ENCODE measurements around the gene RIOK2.

The RIOK2 gene

GRCh38 chr5:97131921-97132320 lies 51.1 kb downstream of the RIOK2 start:
- DNase-seq (ENCODE audit: low spot score in 2 of 2), result no peak
- no peaks in the 10 kb centered on the region for H3K9me3 ChIP-seq
- H3K27me3 ChIP-seq (ENCODE audit: low read depth), result no peaks in the 10 kb centered on the region
- in situ Hi-C loops (cut with MboI; ENCODE audit: low sequenced_read_pairs), result no loop called here
- no peaks in the 10 kb centered on the region for H3K4me1 ChIP-seq
- H3K4me3 ChIP-seq, result no peak overlapping the region
- no peaks in the 10 kb centered on the region for H3K36me3 ChIP-seq (replicated peaks)

GRCh38 chr5:97131139-97131710 lies 51.8 kb downstream of the RIOK2 start:
- H3K4me1 ChIP-seq, result no peaks in the 10 kb centered on the region
- DNase-seq (ENCODE audit: low spot score in 2 of 2), result no peak
- no peaks in the 10 kb centered on the region for H3K9me3 ChIP-seq
- no peak overlapping the region for H3K4me3 ChIP-seq
- no peaks in the 10 kb centered on the region for H3K27me3 ChIP-seq (ENCODE audit: low read depth)
- in situ Hi-C loops (cut with MboI; ENCODE audit: low sequenced_read_pairs), result no loop called here
- no peaks in the 10 kb centered on the region for H3K36me3 ChIP-seq (replicated peaks)

GRCh38 chr5:97127727-97128126 lies 55.3 kb downstream of the RIOK2 start:
- Histone ChIP-seq H3K4me3 (no peak overlapping the region), H3K27me3 (ENCODE audit: low read depth) (no peaks in the 10 kb centered on the region), H3K9me3 (no peaks in the 10 kb centered on the region), H3K4me1 (no peaks in the 10 kb centered on the region), H3K36me3 (replicated peaks) (no peaks in the 10 kb centered on the region)
- DNase-seq (ENCODE audit: low spot score in 2 of 2), result no peak
- in situ Hi-C loops (cut with MboI; ENCODE audit: low sequenced_read_pairs), result no loop called here

GRCh38 chr5:97125125-97125683 lies 57.8 kb downstream of the RIOK2 start:
- no peaks in the 10 kb centered on the region for H3K36me3 ChIP-seq (replicated peaks)
- H3K4me1 ChIP-seq, result no peaks in the 10 kb centered on the region
- H3K9me3 ChIP-seq, result no peaks in the 10 kb centered on the region
- DNase-seq (ENCODE audit: low spot score in 2 of 2), result no peak
- in situ Hi-C loops (cut with MboI; ENCODE audit: low sequenced_read_pairs), result no loop called here
- 0 out of 2 replicates have a peak, but pooled peaks cover 2% of the 10 kb centered on the region for H3K27me3 ChIP-seq (ENCODE audit: low read depth)
- H3K4me3 ChIP-seq, result no peak overlapping the region

GRCh38 chr5:97124335-97124734 lies 58.7 kb downstream of the RIOK2 start:
- in situ Hi-C loops (cut with MboI; ENCODE audit: low sequenced_read_pairs), result no loop called here

GRCh38 chr5:97121848-97122247 lies 61.2 kb downstream of the RIOK2 start:
- in situ Hi-C loops (cut with MboI; ENCODE audit: low sequenced_read_pairs), result no loop called here
- H3K4me1 ChIP-seq, result peaks cover 3% of the 10 kb centered on the region
- H3K27me3 ChIP-seq (ENCODE audit: low read depth), result 0 out of 2 replicates have a peak, but pooled peaks cover 2% of the 10 kb centered on the region
- DNase-seq (ENCODE audit: low spot score in 2 of 2), result no peak
- no peaks in the 10 kb centered on the region for H3K36me3 ChIP-seq (replicated peaks)
- H3K9me3 ChIP-seq, result no peaks in the 10 kb centered on the region
- H3K4me3 ChIP-seq, result no peak overlapping the region

More at GRCh38 chr5:97124335-97124734, 58.7 kb downstream of the RIOK2 start:
- Histone ChIP-seq H3K27me3 (ENCODE audit: low read depth) (0 out of 2 replicates have a peak, but pooled peaks cover 2% of the 10 kb centered on the region), H3K4me1 (no peaks in the 10 kb centered on the region), H3K9me3 (no peaks in the 10 kb centered on the region), H3K36me3 (replicated peaks) (no peaks in the 10 kb centered on the region), H3K4me3 (no peak overlapping the region)
- no peak for DNase-seq (ENCODE audit: low spot score in 2 of 2)

- H3K4me3 ChIP-seq, result no peak overlapping the region
- no peak for DNase-seq (ENCODE audit: low spot score in 2 of 2)
- in situ Hi-C loops (cut with MboI; ENCODE audit: low sequenced_read_pairs), result no loop called here
These were observed 62.9 kb downstream of the RIOK2 start for GRCh38 chr5:97120195-97120594.

GRCh38 chr5:97119007-97119390 lies 64.0 kb downstream of the RIOK2 start:
- no peaks in the 10 kb centered on the region for H3K36me3 ChIP-seq (replicated peaks)
- in situ Hi-C loops (cut with MboI; ENCODE audit: low sequenced_read_pairs), result no loop called here

More at GRCh38 chr5:97120195-97120594, 62.9 kb downstream of the RIOK2 start:
- Histone ChIP-seq H3K9me3 (no peaks in the 10 kb centered on the region), H3K4me1 (peaks cover 3% of the 10 kb centered on the region), H3K27me3 (ENCODE audit: low read depth) (0 out of 2 replicates have a peak, but pooled peaks cover 2% of the 10 kb centered on the region), H3K36me3 (replicated peaks) (no peaks in the 10 kb centered on the region)

GRCh38 chr5:97118261-97119006 lies 64.6 kb downstream of the RIOK2 start:
- H3K27me3 ChIP-seq (ENCODE audit: low read depth), result 0 out of 2 replicates have a peak, but pooled peaks cover 2% of the 10 kb centered on the region
- H3K4me3 ChIP-seq, result no peak overlapping the region
- H3K4me1 ChIP-seq, result peaks cover 3% of the 10 kb centered on the region
- no peaks in the 10 kb centered on the region for H3K36me3 ChIP-seq (replicated peaks)
- in situ Hi-C loops (cut with MboI; ENCODE audit: low sequenced_read_pairs), result no loop called here
- DNase-seq (ENCODE audit: low spot score in 2 of 2), result no peak
- H3K9me3 ChIP-seq, result no peaks in the 10 kb centered on the region

More at GRCh38 chr5:97119007-97119390, 64.0 kb downstream of the RIOK2 start:
- Histone ChIP-seq H3K9me3 (no peaks in the 10 kb centered on the region), H3K4me3 (no peak overlapping the region), H3K27me3 (ENCODE audit: low read depth) (0 out of 2 replicates have a peak, but pooled peaks cover 2% of the 10 kb centered on the region), H3K4me1 (peaks cover 3% of the 10 kb centered on the region)
- no peak for DNase-seq (ENCODE audit: low spot score in 2 of 2)

- in situ Hi-C loops (cut with MboI; ENCODE audit: low sequenced_read_pairs), result no loop called here
- Histone ChIP-seq H3K4me1 (peaks cover 3% of the 10 kb centered on the region), H3K27me3 (ENCODE audit: low read depth) (no peaks in the 10 kb centered on the region)
These were observed 67.1 kb downstream of the RIOK2 start for GRCh38 chr5:97115932-97116331.

GRCh38 chr5:97112230-97112629 lies 70.8 kb downstream of the RIOK2 start:
- Histone ChIP-seq H3K9me3 (no peaks in the 10 kb centered on the region), H3K4me3 (no peak overlapping the region), H3K27me3 (ENCODE audit: low read depth) (no peaks in the 10 kb centered on the region), H3K36me3 (replicated peaks) (no peaks in the 10 kb centered on the region), H3K4me1 (peaks cover 3% of the 10 kb centered on the region)
- in situ Hi-C loops (cut with MboI; ENCODE audit: low sequenced_read_pairs), result no loop called here
- DNase-seq (ENCODE audit: low spot score in 2 of 2), result no peak

More at GRCh38 chr5:97115932-97116331, 67.1 kb downstream of the RIOK2 start:
- no peaks in the 10 kb centered on the region for H3K9me3 ChIP-seq
- DNase-seq (ENCODE audit: low spot score in 2 of 2), result no peak
- no peak overlapping the region for H3K4me3 ChIP-seq
- no peaks in the 10 kb centered on the region for H3K36me3 ChIP-seq (replicated peaks)

- DNase-seq (ENCODE audit: low spot score in 2 of 2), result no peak
- in situ Hi-C loops (cut with MboI; ENCODE audit: low sequenced_read_pairs), result no loop called here
- H3K9me3 ChIP-seq, result no peaks in the 10 kb centered on the region
- H3K27me3 ChIP-seq (ENCODE audit: low read depth), result no peaks in the 10 kb centered on the region
- no peaks in the 10 kb centered on the region for H3K36me3 ChIP-seq (replicated peaks)
- no peak overlapping the region for H3K4me3 ChIP-seq
- no peaks in the 10 kb centered on the region for H3K4me1 ChIP-seq
These were observed 71.4 kb downstream of the RIOK2 start for GRCh38 chr5:97111616-97112015.

- H3K4me3 ChIP-seq, result no peak overlapping the region
- no peaks in the 10 kb centered on the region for H3K27me3 ChIP-seq (ENCODE audit: low read depth)
- in situ Hi-C loops (cut with MboI; ENCODE audit: low sequenced_read_pairs), result no loop called here
- DNase-seq (ENCODE audit: low spot score in 2 of 2), result no peak
- H3K4me1 ChIP-seq, result no peaks in the 10 kb centered on the region
- H3K36me3 ChIP-seq (replicated peaks), result no peaks in the 10 kb centered on the region
- H3K9me3 ChIP-seq, result no peaks in the 10 kb centered on the region
These were observed 72.0 kb downstream of the RIOK2 start for GRCh38 chr5:97111004-97111403.
